Neuronal stem cell (in vitro differentiated cells): Measurements from ENCODE around the gene PGS1.
A peak's percentile ranks its signal among the peaks of the same experiment; 100 is the strongest.

Experiments used
- DNase-seq: peaks from one replicate; pipeline ENCODE4 v3.0.0-alpha.2; 2013; ENCODE audit warnings: low spot score
- H2AFZ ChIP-seq: one replicate; pipeline ENCODE4 v1.6.1; 2013; ENCODE audit warnings: mild to moderate bottlenecking, low read length, inconsistent platforms
- H2AK5ac ChIP-seq: 2 replicates; pipeline ENCODE4 v1.6.1; 2013; ENCODE audit warnings: low read depth, mild to moderate bottlenecking, inconsistent platforms, low read length, moderate library complexity, mixed read lengths
- H2BK120ac ChIP-seq: 2 replicates; pipeline ENCODE4 v1.6.1; 2013; ENCODE audit warnings: low read depth, mild to moderate bottlenecking, inconsistent platforms, low read length, moderate library complexity, mixed read lengths
- H2BK12ac ChIP-seq: one replicate; pipeline ENCODE4 v1.6.1; 2013; ENCODE audit warnings: low read length, inconsistent platforms
- H2BK15ac ChIP-seq: 2 replicates; pipeline ENCODE4 v1.6.1; 2013; ENCODE audit warnings: mild to moderate bottlenecking, low read length, inconsistent platforms, mixed read lengths
- H2BK5ac ChIP-seq: one replicate; pipeline ENCODE4 v1.6.1; 2013; ENCODE audit warnings: inconsistent platforms, mild to moderate bottlenecking, low read length, moderate library complexity
- H3K14ac ChIP-seq: one replicate; pipeline ENCODE4 v1.6.1; 2013; ENCODE audit warnings: low read length, inconsistent platforms
- H3K18ac ChIP-seq: 2 replicates; pipeline ENCODE4 v1.6.1; 2013; ENCODE audit warnings: low read length, inconsistent platforms
- H3K23ac ChIP-seq: 2 replicates; pipeline ENCODE4 v1.6.1; 2013; ENCODE audit warnings: low read depth, mild to moderate bottlenecking, mixed read lengths, low read length, inconsistent platforms; ENCODE audit not compliant: poor library complexity
- H3K27ac ChIP-seq: replicated peaks from 3 replicates; pipeline ENCODE4 v1.5.1; 2013; ENCODE audit warnings: low read length, inconsistent platforms
- H3K27me3 ChIP-seq, 3 experiments: 2 replicates each; pipeline ENCODE4 v1.6.1; 2013; ENCODE audit warnings: low read length in 3 of 3, mild to moderate bottlenecking in 2 of 3, inconsistent platforms in 1 of 3, low read depth in 1 of 3, mixed read lengths in 1 of 3, moderate library complexity in 1 of 3; ENCODE audit not compliant: control insufficient read depth in 3 of 3, insufficient read depth in 3 of 3
- H3K36me3 ChIP-seq, 2 donors: replicated peaks in 1 of 2; 2 replicates each; pipeline ENCODE4 v1.6.1; 2013; ENCODE audit warnings: low read length in 2 of 2; ENCODE audit not compliant: control insufficient read depth in 2 of 2, insufficient read depth in 2 of 2
- H3K4ac ChIP-seq: 2 replicates; pipeline ENCODE4 v1.6.1; 2013; ENCODE audit warnings: inconsistent platforms, mild to moderate bottlenecking, low read length, moderate library complexity
- H3K4me1 ChIP-seq, 2 donors: 1 replicate in 1 of 2; 2 replicates in 1 of 2; pipeline ENCODE4 v1.6.1; 2013; ENCODE audit warnings: low read length in 2 of 2, low read depth in 1 of 2; ENCODE audit not compliant: control insufficient read depth in 2 of 2, insufficient read depth in 1 of 2
- H3K4me2 ChIP-seq: one replicate; pipeline ENCODE4 v1.6.1; 2013; ENCODE audit warnings: mild to moderate bottlenecking, low read length, inconsistent platforms; ENCODE audit not compliant: insufficient read depth, poor library complexity, severe bottlenecking
- H3K4me3 ChIP-seq, 2 donors: 2 replicates each; pipeline ENCODE4 v1.5.1; 2013; ENCODE audit warnings: low read length in 2 of 2, mild to moderate bottlenecking in 2 of 2, inconsistent platforms in 1 of 2, moderate library complexity in 1 of 2
- H3K79me1 ChIP-seq: one replicate; pipeline ENCODE4 v1.6.1; 2013; ENCODE audit warnings: low read depth, mild to moderate bottlenecking, inconsistent platforms, low read length, moderate library complexity
- H3K9ac ChIP-seq: one replicate; pipeline ENCODE4 v1.6.1; 2013; ENCODE audit warnings: mild to moderate bottlenecking, low read depth, low read length, inconsistent platforms; ENCODE audit not compliant: poor library complexity
- H3K9me3 ChIP-seq, 2 donors: replicated peaks in 1 of 2; 2 replicates each; pipeline versions ENCODE3 to v1.6.1; 2013; ENCODE audit warnings: low read length in 2 of 2, mild to moderate bottlenecking in 2 of 2, inconsistent platforms in 1 of 2, low read depth in 1 of 2, mixed read lengths in 1 of 2, moderate library complexity in 1 of 2; ENCODE audit not compliant: control insufficient read depth in 2 of 2, insufficient read depth in 1 of 2
- H4K8ac ChIP-seq: one replicate; pipeline ENCODE4 v1.6.1; 2013; ENCODE audit warnings: low read depth, mild to moderate bottlenecking, inconsistent platforms, low read length, moderate library complexity
- H4K91ac ChIP-seq: one replicate; pipeline ENCODE4 v1.6.1; 2013; ENCODE audit warnings: low read length, low read depth, mild to moderate bottlenecking, inconsistent platforms; ENCODE audit not compliant: poor library complexity
- WGBS, 2 donors: extraction: QIAGEN DNeasy Blood & Tissue Kit; methylation state at CpG; one replicate each; pipeline ENCODE4 v1.1.7; 2013; ENCODE audit warnings: missing lambda C conversion rate in 2 of 2, mixed read lengths in 1 of 2; ENCODE audit not compliant: insufficient read length in 2 of 2, insufficient replicate concordance in 1 of 2; ENCODE audit errors: extremely low coverage in 2 of 2; 5-methylcytosine and 5-hydroxymethylcytosine counted together

Gene PGS1

DNA sequence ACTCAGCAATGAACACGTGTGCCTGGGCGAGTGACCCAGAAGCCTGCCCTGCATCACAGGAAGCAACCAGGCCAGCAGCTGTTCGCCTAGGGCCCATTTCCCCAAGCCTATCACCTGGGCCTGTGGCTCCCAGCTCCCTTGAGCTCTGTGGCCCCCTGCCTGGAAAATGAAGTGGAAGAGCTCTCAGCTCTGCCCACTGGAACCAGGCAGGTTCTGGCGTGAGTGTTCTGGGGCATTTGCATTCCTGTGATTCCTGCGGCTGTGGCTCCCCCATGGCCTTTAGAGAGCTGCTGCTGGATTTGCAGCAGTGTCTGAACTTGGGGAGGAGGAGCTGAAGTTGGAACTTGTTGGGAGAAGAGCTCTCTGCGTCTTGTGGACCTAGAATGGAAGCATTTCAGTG lies 22.8 kb downstream of the PGS1 start:
- Histone ChIP-seq H3K18ac (no peak overlapping the region), H4K8ac (no peak overlapping the region), H3K4me1 (no peaks in the 10 kb centered on the region), H3K36me3 (peaks cover 73 to 95% of the 10 kb centered on the region in 2 donors), H3K27me3 (peaks cover 0 to 2% (median 0%) of the 10 kb centered on the region in 3 experiments), H2BK15ac (no peak overlapping the region), H2AK5ac (no peak overlapping the region), H3K4me2 (no peak overlapping the region), H3K23ac (no peak overlapping the region), H4K91ac (no peak overlapping the region), H3K9me3 (no peaks in the 10 kb centered on the region), H3K79me1 (peaks cover 22% of the 10 kb centered on the region), H2BK5ac (peak overlapping the region; percentile 53), H2BK120ac (no peak overlapping the region), H3K9ac (no peak overlapping the region), H3K4ac (no peak overlapping the region), H2AFZ (no peak overlapping the region), H3K27ac (no peak overlapping the region), H2BK12ac (no peak overlapping the region), H3K14ac (no peak overlapping the region), H3K4me3 (no peak overlapping the region)
- no CpG with 5 or more reads among the region's 6 CpGs for WGBS, 2 donors
- DNase-seq: no peak

DNA sequence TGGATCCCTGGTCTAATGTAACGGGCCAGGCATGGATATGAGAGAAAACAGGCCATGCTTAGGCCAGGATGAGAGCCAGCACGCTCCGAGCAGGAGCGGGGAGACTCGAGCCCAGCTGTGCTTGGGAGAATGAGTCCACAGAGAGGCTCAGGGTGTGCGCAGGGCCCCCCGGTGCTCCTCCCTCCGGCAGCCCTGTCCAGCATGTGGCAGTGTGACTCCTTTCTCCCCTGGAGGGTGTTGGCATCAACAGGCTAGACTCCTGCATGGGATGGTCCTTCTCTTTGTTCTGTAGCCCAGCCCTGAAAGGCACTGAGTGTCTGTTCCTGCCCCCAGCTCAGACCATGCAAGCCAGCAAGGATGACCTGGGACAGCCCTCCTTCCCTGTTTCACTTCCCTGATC lies 23.4 kb downstream of the PGS1 start:
- H3K36me3 ChIP-seq: peaks cover 74 to 95% of the 10 kb centered on the region in 2 donors
- DNase-seq: no peak

DNA sequence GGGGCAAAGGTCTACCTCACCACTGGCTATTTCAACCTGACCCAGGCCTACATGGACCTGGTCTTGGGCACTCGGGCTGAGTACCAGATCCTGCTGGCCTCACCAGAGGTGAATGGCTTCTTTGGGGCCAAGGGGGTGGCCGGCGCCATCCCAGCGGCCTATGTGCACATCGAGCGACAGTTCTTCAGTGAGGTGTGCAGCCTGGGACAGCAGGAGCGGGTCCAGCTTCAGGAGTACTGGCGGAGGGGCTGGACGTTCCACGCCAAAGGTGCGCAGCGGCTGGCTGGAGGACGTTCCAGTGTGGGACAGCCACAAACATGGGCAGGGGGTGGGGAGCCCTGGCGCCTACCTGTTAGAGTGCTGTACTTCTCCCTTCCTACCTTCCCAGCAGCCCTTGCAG lies 25.4 kb downstream of the PGS1 start:
- Histone ChIP-seq H3K9ac (peak overlapping the region; percentile 44), H3K4me3 (no peak overlapping the region), H2AK5ac (no peak overlapping the region), H2BK12ac (no peak overlapping the region), H3K27ac (no peak overlapping the region), H3K4ac (no peak overlapping the region), H4K91ac (no peak overlapping the region), H2BK5ac (no peak overlapping the region), H2AFZ (no peak overlapping the region), H2BK120ac (no peak overlapping the region), H2BK15ac (no peak overlapping the region), H3K79me1 (peaks cover 33% of the 10 kb centered on the region), H3K36me3 (peaks cover 67 to 96% of the 10 kb centered on the region in 2 donors), H3K23ac (peak overlapping the region; percentile 65), H4K8ac (no peak overlapping the region), H3K9me3 (no peaks in the 10 kb centered on the region), H3K18ac (no peak overlapping the region), H3K14ac (peak overlapping the region; percentile 21), H3K27me3 (no peaks in the 10 kb centered on the region), H3K4me2 (no peak overlapping the region), H3K4me1 (no peaks in the 10 kb centered on the region)
- no peak for DNase-seq
- no CpG with 5 or more reads among the region's 14 CpGs for WGBS, 2 donors

More for the DNA sequence above, 23.4 kb downstream of the PGS1 start:
- H3K23ac ChIP-seq: no peak overlapping the region
- H3K79me1 ChIP-seq: peaks cover 25% of the 10 kb centered on the region
- no peak overlapping the region for H2AFZ ChIP-seq
- H3K18ac ChIP-seq: no peak overlapping the region
- no peak overlapping the region for H2BK15ac ChIP-seq
- H2BK120ac ChIP-seq: no peak overlapping the region
- H2BK5ac ChIP-seq: no peak overlapping the region
- H4K91ac ChIP-seq: no peak overlapping the region
- no peak overlapping the region for H3K4ac ChIP-seq
- no peaks in the 10 kb centered on the region for H3K9me3 ChIP-seq
- no peak overlapping the region for H3K4me2 ChIP-seq
- H3K14ac ChIP-seq: no peak overlapping the region
- H4K8ac ChIP-seq: no peak overlapping the region
- H3K9ac ChIP-seq: no peak overlapping the region
- H3K27ac ChIP-seq: no peak overlapping the region
- no peak overlapping the region for H2AK5ac ChIP-seq
- peaks cover 0 to 2% (median 0%) of the 10 kb centered on the region in 3 experiments for H3K27me3 ChIP-seq
- H3K4me3 ChIP-seq: no peak overlapping the region
- no peak overlapping the region for H2BK12ac ChIP-seq
- WGBS, 2 donors: no CpG with 5 or more reads among the region's 8 CpGs
- no peaks in the 10 kb centered on the region for H3K4me1 ChIP-seq

DNA sequence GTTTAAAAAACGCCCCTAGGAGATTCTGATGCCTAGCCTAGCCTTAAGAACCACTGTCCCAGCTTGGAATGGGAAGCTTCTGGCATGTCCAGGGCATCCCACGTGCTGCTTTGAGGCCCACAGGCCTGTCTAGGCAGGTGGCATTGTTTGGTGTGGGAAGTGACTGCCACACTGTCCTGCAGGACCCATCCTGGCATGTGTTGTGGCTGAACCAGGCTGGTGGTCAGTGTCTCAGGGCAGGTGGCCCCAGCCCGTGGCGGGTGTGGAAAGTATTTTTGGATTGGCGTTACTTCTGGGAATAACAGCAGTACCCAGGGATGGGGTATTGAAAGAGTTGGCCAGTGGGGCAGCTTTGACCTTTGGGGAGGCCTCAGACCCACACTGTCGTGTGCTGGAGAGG lies 27.9 kb downstream of the PGS1 start:
- no peak for DNase-seq
- Histone ChIP-seq H2BK120ac (no peak overlapping the region), H3K4me2 (no peak overlapping the region), H4K8ac (peak overlapping the region; percentile 65), H3K4me3 (no peak overlapping the region), H2BK15ac (no peak overlapping the region), H3K36me3 (peaks cover 50 to 85% of the 10 kb centered on the region in 2 donors), H2AFZ (no peak overlapping the region), H3K4me1 (peaks cover 0 to 1% of the 10 kb centered on the region in 2 donors), H2AK5ac (no peak overlapping the region), H3K14ac (no peak overlapping the region), H3K23ac (no peak overlapping the region), H2BK5ac (no peak overlapping the region), H3K9ac (no peak overlapping the region), H3K27ac (no peak overlapping the region), H3K79me1 (peaks cover 34% of the 10 kb centered on the region), H3K27me3 (no peaks in the 10 kb centered on the region), H3K4ac (no peak overlapping the region), H3K9me3 (no peaks in the 10 kb centered on the region), H2BK12ac (no peak overlapping the region), H3K18ac (peak overlapping the region; percentile 13), H4K91ac (no peak overlapping the region)
- WGBS, 2 donors: no CpG with 5 or more reads among the region's 6 CpGs
